ENCODE results near the gene CSRP1.
"Not testable (repeated sequence)": the region's sequence is repeated elsewhere in the genome, so short reads cannot be mapped to it uniquely, and the experiment has no call there.

Gene CSRP1

GRCh38 chr1:201506557-201507359 lies at the start of gene CSRP1:
CSRP1 (minus strand) TSS chr1:201507123; CDS start chr1:201496303, 10,820 bp downstream.
- peak; percentile 95 for DNase-seq (ENCODE audit: low spot score)

- no peak for DNase-seq (ENCODE audit: low spot score)
These were observed 48.6 kb upstream of the CSRP1 start for GRCh38 chr1:201555593-201555945.

- no peak for DNase-seq (ENCODE audit: low spot score)
These were observed 48.1 kb upstream of the CSRP1 start for GRCh38 chr1:201554789-201555592.

GRCh38 chr1:201554190-201554600 lies 47.3 kb upstream of the CSRP1 start:
- DNase-seq (ENCODE audit: low spot score) = no peak

- no peak for DNase-seq (ENCODE audit: low spot score)
These were observed 46.7 kb upstream of the CSRP1 start for GRCh38 chr1:201553496-201554189.

- no peak for DNase-seq (ENCODE audit: low spot score)
These were observed 46.0 kb upstream of the CSRP1 start for GRCh38 chr1:201552941-201553351.

- DNase-seq (ENCODE audit: low spot score) = no peak
These were observed 45.2 kb upstream of the CSRP1 start for GRCh38 chr1:201551877-201552731.

GRCh38 chr1:201551096-201551495 lies 44.2 kb upstream of the CSRP1 start:
- no peak for DNase-seq (ENCODE audit: low spot score)

- not testable (repeated sequence) for DNase-seq (ENCODE audit: low spot score)
These were observed 42.6 kb upstream of the CSRP1 start for GRCh38 chr1:201549522-201549921.

- DNase-seq (ENCODE audit: low spot score) = no peak
These were observed 39.0 kb upstream of the CSRP1 start for GRCh38 chr1:201545851-201546492.

GRCh38 chr1:201544710-201545109 lies 37.8 kb upstream of the CSRP1 start:
- DNase-seq (ENCODE audit: low spot score) = no peak

- DNase-seq (ENCODE audit: low spot score) = no peak
These were observed 37.1 kb upstream of the CSRP1 start for GRCh38 chr1:201543871-201544642.

- DNase-seq (ENCODE audit: low spot score) = no peak
These were observed 35.5 kb upstream of the CSRP1 start for GRCh38 chr1:201542309-201543035.

GRCh38 chr1:201540846-201541735 lies 34.2 kb upstream of the CSRP1 start:
- no peak for DNase-seq (ENCODE audit: low spot score)

GRCh38 chr1:201539561-201540431 lies 32.9 kb upstream of the CSRP1 start:
- no peak for DNase-seq (ENCODE audit: low spot score)

GRCh38 chr1:201538612-201539551 lies 32.0 kb upstream of the CSRP1 start, which contains the start of gene NAV1:
NAV1 (plus strand) TSS chr1:201539127; CDS start chr1:201622885, 83,758 bp downstream.
- DNase-seq (ENCODE audit: low spot score) = peak; percentile 89

Measured in AG08396 (cell line).